Left lung (tissue), 10 donors: ENCODE results near the gene NXN. TPM values are rescaled to one million over a fixed set of nuclear protein-coding genes. Genes with fewer than 3 reads are reported as not detected.

ENCODE experiments used
- ATAC-seq: fragments of 200-7000 bp; cut with Tn5 transposase; one replicate; pipeline ENCODE4 v1.9.1; 2020; ENCODE audit warnings: moderate library complexity
- DNase-seq, 4 donors: peaks; one replicate each; pipeline ENCODE4 v3.0.0-alpha.2; 2013 to 2020
- H3K27ac ChIP-seq, 2 donors: fragments of 200-600 bp; sonication (generic) in 1 of 2; one replicate each; pipeline versions ENCODE4 v1.5.0 to v1.8.0; 2020 to 2021
- H3K27me3 ChIP-seq, 2 donors: fragments of 200-600 bp; sonication (generic) in 1 of 2; one replicate each; pipeline versions ENCODE4 v1.5.0 to v1.8.0; 2020 to 2021
- H3K36me3 ChIP-seq, 2 donors: fragments of 200-600 bp; sonication (generic) in 1 of 2; one replicate each; pipeline versions ENCODE4 v1.5.0 to v1.8.0; 2020 to 2021
- H3K4me1 ChIP-seq, 2 donors: fragments of 200-600 bp; one replicate each; pipeline ENCODE4 v1.8.0; 2021
- H3K4me3 ChIP-seq, 2 donors: fragments of 200-600 bp; sonication (generic) in 1 of 2; one replicate each; pipeline versions ENCODE4 v1.5.0 to v1.8.0; 2020 to 2021; ENCODE audit warnings: mild to moderate bottlenecking in 1 of 2
- H3K9me3 ChIP-seq, 2 donors: fragments of 200-600 bp; sonication (generic) in 1 of 2; one replicate each; pipeline versions ENCODE4 v1.5.0 to v1.8.0; 2020 to 2021
- intact Hi-C, 2 donors: fragments of 100-400 bp; cut with DNase I; formaldehyde crosslinking; loops; one replicate each; pipeline versions ENCODE4 v1.11.2 to v1.14.2; 2022
- polyA plus RNA-seq, 6 donors: library from polyadenylated mRNA; unstranded; fragments of 120-200 nt; gene quantifications; one replicate each; pipeline ENCODE4 v1.2.1, GENCODE V29; 2013; ENCODE audit not compliant: insufficient read length in 6 of 6
- total RNA-seq, 2 donors: library from RNA; stranded (reverse); fragmentation: NEBNext Ultra II Directional; extraction: Animal tissue kit (Norgen Biotek cat#: 25700); gene quantifications; one replicate each; pipeline ENCODE4 v1.2.1, GENCODE V29; 2021
- TF ChIP-seq, protein P1 (sequence below), 2 donors: fragments of 200-600 bp; sonication (generic) in 1 of 2; IDR thresholded peaks; one replicate each; pipeline versions ENCODE4 v1.5.0 to v1.8.0; 2021; ENCODE audit warnings: antibody characterized with exemption in 2 of 2
- donor health status: DM: no; HTN: yes; CAD: no.
- donor health status: DM: no; HTN: no; CAD: no.

NXN gene
- total and polyA plus RNA-seq, 8 donors, result 33.8 to 59.1 (median 55.1) TPM

DNA sequence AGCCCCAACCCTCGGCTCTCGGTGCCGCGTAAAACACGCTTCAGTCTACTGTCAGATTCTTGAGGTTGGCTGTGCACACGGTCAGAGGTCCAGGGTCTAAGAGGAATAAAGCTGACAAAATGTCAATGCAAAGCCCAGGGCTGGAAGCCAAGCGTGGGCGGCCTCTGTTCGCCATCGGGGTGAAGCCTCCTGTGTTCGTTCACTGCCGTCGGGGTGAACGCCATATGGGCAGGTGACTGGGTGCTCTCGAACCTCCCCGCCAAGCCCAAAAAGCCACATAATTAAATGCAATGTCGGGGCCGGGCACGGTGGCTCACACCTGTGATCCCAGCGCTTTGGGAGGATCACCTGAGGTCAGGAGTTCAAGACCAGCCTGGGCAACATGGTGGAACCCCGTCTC is 152.8 kb downstream of the NXN start:
- TF ChIP-seq, protein P1, sequence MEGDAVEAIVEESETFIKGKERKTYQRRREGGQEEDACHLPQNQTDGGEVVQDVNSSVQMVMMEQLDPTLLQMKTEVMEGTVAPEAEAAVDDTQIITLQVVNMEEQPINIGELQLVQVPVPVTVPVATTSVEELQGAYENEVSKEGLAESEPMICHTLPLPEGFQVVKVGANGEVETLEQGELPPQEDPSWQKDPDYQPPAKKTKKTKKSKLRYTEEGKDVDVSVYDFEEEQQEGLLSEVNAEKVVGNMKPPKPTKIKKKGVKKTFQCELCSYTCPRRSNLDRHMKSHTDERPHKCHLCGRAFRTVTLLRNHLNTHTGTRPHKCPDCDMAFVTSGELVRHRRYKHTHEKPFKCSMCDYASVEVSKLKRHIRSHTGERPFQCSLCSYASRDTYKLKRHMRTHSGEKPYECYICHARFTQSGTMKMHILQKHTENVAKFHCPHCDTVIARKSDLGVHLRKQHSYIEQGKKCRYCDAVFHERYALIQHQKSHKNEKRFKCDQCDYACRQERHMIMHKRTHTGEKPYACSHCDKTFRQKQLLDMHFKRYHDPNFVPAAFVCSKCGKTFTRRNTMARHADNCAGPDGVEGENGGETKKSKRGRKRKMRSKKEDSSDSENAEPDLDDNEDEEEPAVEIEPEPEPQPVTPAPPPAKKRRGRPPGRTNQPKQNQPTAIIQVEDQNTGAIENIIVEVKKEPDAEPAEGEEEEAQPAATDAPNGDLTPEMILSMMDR (IDR thresholded peaks at IDR 0.05), result no peak
- H3K9me3 ChIP-seq, result peaks cover 0 to 4% of the 10 kb centered on the region in 2 donors
- H3K27me3 ChIP-seq, result no peaks in the 10 kb centered on the region
- peaks cover 0 to 14% of the 10 kb centered on the region in 2 donors for H3K36me3 ChIP-seq
- ATAC-seq (no peak), DNase-seq (no peak)
- H3K4me3 ChIP-seq, result no peak overlapping the region
- intact Hi-C loops, result no loop called here
- H3K4me1 ChIP-seq, result peaks cover 0 to 3% of the 10 kb centered on the region in 2 donors
- H3K27ac ChIP-seq, result no peak overlapping the region

DNA sequence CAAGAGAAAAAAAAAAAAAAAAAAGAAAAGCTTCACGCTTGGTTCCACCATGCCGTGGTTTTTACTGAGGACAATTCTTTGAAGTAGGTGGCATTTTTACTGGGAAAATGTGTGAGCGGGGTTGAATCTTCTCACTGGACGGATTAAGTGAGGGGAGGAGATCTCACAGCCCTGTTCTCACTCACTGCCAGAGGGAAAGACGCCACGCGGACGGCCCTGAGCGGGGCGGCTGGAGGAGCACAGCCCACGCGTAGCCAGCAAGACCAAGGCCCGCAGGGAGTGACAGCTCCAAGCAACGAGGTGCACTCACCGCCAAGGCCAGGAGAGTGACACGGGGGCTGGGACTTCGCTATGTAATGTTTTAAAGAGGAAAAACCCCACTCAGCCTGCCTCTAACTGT is 154.4 kb downstream of the NXN start:
- Histone ChIP-seq H3K36me3 (peaks cover 0 to 18% of the 10 kb centered on the region in 2 donors), H3K4me3 (no peak overlapping the region), H3K27me3 (no peaks in the 10 kb centered on the region), H3K9me3 (no peaks in the 10 kb centered on the region), H3K4me1 (no peaks in the 10 kb centered on the region), H3K27ac (no peak overlapping the region)
- TF ChIP-seq, protein P1 (IDR thresholded peaks at IDR 0.05), result no peak
- ATAC-seq (no peak), DNase-seq (no peak)
- intact Hi-C loops, result no loop called here

- no peaks in the 10 kb centered on the region for H3K9me3 ChIP-seq
- H3K4me3 ChIP-seq, result no peak overlapping the region
- DNase-seq, result no peak
- H3K27ac ChIP-seq, result no peak overlapping the region
- no peak for ATAC-seq
- no peaks in the 10 kb centered on the region for H3K4me1 ChIP-seq
- H3K36me3 ChIP-seq, result peaks cover 0 to 20% of the 10 kb centered on the region in 2 donors
- TF ChIP-seq, protein P1 (IDR thresholded peaks at IDR 0.05), result no peak
- H3K27me3 ChIP-seq, result no peaks in the 10 kb centered on the region
- intact Hi-C loops, result no loop called here
Measured at GRCh38 chr17:824378-824777, 155.2 kb downstream of the NXN start.

GRCh38 chr17:823501-823902 is 156.1 kb downstream of the NXN start:
- TF ChIP-seq, protein P1 (IDR thresholded peaks at IDR 0.05), result no peak
- DNase-seq, result no peak
- Histone ChIP-seq H3K27ac (no peak overlapping the region), H3K27me3 (no peaks in the 10 kb centered on the region), H3K4me1 (no peaks in the 10 kb centered on the region), H3K4me3 (no peak overlapping the region), H3K36me3 (peaks cover 0 to 29% of the 10 kb centered on the region in 2 donors), H3K9me3 (no peaks in the 10 kb centered on the region)
- intact Hi-C loops, result no loop called here
- no peak for ATAC-seq

- no peaks in the 10 kb centered on the region for H3K4me1 ChIP-seq
- no peaks in the 10 kb centered on the region for H3K9me3 ChIP-seq
- DNase-seq (no peak), ATAC-seq (no peak)
- TF ChIP-seq, protein P1 (IDR thresholded peaks at IDR 0.05), result no peak
- peaks cover 0 to 47% of the 10 kb centered on the region in 2 donors for H3K36me3 ChIP-seq
- no peaks in the 10 kb centered on the region for H3K27me3 ChIP-seq
- intact Hi-C loops, result no loop called here
- no peak overlapping the region for H3K4me3 ChIP-seq
- H3K27ac ChIP-seq, result no peak overlapping the region
Measured at GRCh38 chr17:819251-819650, 160.3 kb downstream of the NXN start.
